GM21576 (cell line): ENCODE measurements around the gene TAF1L.
"Not testable (repeated sequence)": the region's sequence is repeated elsewhere in the genome, so short reads cannot be mapped to it uniquely, and the experiment has no call there.

Experiments
- ATAC-seq: cut with Tn5 transposase; IDR thresholded peaks from one replicate; pipeline ENCODE4 v1.9.1; 2021; ENCODE audit warnings: mild to moderate bottlenecking, moderate library complexity; ENCODE audit not compliant: unreplicated experiment

TAF1L gene, protein sequence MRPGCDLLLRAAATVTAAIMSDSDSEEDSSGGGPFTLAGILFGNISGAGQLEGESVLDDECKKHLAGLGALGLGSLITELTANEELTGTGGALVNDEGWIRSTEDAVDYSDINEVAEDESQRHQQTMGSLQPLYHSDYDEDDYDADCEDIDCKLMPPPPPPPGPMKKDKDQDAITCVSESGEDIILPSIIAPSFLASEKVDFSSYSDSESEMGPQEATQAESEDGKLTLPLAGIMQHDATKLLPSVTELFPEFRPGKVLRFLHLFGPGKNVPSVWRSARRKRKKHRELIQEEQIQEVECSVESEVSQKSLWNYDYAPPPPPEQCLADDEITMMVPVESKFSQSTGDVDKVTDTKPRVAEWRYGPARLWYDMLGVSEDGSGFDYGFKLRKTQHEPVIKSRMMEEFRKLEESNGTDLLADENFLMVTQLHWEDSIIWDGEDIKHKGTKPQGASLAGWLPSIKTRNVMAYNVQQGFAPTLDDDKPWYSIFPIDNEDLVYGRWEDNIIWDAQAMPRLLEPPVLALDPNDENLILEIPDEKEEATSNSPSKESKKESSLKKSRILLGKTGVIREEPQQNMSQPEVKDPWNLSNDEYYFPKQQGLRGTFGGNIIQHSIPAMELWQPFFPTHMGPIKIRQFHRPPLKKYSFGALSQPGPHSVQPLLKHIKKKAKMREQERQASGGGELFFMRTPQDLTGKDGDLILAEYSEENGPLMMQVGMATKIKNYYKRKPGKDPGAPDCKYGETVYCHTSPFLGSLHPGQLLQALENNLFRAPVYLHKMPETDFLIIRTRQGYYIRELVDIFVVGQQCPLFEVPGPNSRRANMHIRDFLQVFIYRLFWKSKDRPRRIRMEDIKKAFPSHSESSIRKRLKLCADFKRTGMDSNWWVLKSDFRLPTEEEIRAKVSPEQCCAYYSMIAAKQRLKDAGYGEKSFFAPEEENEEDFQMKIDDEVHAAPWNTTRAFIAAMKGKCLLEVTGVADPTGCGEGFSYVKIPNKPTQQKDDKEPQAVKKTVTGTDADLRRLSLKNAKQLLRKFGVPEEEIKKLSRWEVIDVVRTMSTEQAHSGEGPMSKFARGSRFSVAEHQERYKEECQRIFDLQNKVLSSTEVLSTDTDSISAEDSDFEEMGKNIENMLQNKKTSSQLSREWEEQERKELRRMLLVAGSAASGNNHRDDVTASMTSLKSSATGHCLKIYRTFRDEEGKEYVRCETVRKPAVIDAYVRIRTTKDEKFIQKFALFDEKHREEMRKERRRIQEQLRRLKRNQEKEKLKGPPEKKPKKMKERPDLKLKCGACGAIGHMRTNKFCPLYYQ (N-terminal part only)

DNA sequence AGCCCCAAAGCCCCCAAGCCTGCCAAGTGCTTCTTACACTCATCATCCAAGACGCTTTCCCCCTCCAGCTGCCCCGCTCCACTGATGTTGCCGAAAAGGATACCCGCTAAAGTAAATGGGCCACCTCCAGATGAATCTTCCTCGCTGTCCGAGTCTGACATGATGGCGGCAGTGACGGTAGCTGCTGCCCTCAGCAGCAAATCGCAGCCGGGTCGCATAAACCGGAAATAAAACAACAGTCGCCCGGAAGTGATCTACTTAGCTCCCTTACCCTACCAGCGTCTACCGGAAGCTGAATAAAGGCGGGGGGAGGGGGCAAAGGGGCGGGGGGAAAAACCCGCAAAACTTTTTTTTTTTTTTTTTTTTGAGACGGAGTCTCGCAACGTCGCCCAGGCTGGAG is at the start of gene TAF1L:
Gene TAF1L, minus strand, starts transcription at position 308 of the 400 bp plus-strand sequence. Its CDS starts 90 bp downstream, at position 218.
- ATAC-seq, result no peak

DNA sequence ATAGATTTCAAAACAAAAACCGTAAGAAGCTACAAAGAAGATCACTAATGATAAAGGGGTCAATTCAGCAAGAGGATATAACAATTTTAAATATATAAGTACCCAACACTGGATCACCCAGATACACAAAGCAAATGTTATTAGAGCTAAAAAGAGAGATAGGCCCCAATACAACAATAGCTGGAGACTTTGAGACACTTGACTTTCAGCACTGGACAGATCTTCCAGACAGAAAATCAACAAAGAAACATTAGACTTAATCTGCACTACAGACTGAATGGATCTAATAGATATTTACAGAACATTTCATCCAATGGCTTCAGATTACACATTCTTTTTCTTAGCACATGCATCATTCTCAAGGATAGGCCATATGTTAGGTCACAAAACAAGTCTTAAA is 46.3 kb upstream of the TAF1L start:
- ATAC-seq, result no peak

DNA sequence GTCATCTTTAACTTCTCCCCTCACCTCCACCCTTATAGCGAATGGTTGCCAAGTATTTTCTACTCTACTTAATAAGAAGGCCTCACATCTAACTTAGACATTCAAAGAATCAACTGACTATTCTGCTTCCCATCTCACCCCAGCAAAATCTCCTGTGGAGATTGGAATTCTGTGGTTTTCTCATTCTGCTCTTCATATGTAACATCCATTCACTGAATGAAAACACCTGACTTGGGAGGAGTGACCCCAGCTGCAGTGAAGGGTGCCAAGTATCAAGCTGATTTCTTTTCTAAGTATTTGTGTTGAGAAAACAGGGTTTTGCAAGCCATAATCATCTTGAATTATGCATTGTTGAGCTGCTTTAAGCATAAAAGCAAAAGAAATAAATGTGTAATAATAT is 42.5 kb upstream of the TAF1L start:
- ATAC-seq, result no peak

DNA sequence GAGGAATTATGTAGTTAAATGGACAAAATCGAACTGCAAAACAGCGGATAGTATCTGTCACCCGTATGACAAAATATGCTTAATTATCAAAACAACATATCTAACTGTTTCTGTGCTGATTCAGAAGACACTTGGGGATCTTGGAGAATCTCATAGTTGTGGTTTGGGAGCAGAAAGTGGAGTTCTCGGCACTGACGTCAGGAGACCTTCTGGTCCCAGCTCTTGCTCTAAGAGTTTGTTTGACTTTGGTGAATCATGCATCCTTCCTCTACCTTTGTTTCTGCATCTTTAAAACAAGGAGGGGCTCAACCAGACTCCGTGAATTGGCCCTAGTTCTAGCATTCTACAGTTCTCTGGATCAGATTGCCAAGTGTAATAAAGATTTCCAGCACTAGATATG is 37.0 kb upstream of the TAF1L start:
- ATAC-seq, result no peak

DNA sequence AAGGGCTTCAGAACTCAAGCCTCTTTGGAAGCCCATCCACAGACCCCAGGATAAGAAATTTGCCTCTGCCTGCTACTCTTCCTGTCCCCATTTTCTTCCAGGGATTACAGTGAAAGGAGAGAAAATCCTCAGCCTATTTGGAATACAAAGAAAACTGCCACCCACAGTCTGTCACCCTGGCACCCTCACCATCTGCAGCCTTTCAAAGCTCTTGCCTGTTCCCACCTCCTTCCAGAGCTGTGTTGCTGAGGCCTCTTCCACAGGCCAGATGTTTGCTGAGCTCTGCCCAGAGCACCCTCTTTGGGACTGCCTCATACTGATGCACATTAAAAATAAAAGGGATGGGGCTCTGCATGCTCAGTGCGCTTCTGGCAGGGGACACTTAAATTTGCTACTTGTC is 35.9 kb upstream of the TAF1L start:
- ATAC-seq, result no peak

DNA sequence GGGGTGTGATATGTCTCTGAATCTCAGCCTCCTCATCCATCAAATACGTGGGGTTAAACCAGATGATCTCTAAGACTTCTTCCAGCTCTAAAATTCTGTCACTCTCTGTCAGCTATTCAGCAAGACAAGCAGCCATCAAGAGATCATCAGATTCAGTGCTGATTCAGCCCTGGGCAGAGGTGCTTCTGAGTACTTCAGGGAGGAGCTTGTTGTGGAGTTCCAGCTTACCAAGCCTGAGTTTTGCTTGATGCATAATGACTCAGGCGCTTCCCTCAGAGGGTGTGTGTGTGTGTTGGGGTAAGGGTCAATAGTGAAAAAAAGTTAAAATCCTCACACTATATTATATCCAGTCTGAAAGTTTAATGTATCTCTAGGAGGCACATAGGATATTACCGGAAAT is 29.6 kb upstream of the TAF1L start:
- no peak for ATAC-seq

DNA sequence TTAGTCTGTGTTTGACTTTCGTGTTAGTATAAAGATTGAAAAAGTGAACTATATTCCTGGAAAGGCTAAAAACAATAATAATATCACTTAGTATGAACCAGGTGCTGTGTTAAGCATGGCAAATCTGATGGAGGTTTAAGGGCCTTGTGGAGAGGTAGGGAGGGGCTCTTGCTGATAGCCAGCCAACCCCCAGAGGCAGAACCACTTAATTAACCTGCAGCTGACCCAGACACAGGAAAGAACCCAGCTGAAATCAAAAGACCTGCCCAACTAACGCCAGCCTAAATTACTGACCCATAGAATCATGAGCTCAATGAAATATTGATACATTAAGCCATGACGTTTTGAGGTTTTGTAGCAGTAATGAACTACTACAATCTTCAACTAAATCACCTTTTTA is 28.3 kb upstream of the TAF1L start:
- ATAC-seq, result no peak

DNA sequence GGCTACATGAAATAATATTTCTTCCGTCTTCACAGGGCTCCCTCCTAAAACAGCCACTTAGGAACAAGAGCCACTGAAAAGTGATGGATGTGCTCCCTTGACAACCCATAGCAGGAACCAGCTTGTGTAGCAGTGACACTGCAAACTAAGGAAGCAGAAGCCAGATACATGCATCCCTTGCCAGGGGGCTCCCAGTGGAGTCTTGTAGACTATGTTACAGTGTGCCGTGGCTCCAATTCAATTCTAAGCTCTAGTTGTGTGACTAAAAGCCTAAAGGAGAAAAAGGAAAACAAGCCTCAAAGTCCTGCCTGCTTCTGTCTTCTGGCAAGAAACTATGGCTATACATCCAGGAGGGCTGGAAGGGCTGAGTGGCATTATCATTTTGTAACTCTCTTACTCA is 12.2 kb upstream of the TAF1L start:
- no peak for ATAC-seq

DNA sequence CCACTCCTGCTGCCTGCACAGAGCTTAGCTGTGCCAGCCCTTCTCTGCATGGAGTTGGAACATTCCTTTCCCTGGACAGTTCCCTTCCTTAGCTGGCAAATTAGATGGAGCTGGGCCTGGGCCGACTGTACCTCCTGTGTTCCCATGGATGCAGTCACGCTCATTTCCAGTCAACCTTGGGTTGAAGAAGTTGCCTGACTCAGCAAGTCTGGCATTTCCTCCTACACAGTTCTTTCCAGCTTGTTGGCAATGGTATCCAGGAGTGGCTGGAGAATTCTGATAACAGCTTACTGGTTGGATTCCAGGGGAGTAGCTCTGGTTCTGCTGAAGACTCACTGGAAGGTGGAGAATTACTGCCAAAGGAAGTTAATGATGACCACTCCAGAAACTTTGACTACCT is 9.2 kb upstream of the TAF1L start:
- ATAC-seq, result no peak

DNA sequence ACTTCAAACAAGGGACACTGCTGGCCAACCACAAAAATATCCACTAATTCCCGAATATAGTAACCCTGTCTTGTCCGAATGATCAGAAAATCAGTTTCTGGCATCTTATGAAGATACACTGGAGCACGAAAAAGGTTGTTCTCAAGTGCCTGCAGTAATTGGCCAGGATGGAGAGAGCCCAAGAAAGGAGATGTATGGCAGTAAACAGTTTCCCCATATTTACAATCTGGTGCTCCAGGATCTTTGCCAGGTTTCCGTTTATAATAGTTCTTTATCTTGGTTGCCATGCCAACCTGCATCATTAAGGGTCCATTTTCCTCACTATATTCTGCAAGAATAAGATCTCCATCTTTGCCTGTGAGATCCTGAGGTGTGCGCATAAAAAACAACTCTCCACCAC is 2.3 kb downstream of the TAF1L start:
- ATAC-seq, result not testable (repeated sequence)

DNA sequence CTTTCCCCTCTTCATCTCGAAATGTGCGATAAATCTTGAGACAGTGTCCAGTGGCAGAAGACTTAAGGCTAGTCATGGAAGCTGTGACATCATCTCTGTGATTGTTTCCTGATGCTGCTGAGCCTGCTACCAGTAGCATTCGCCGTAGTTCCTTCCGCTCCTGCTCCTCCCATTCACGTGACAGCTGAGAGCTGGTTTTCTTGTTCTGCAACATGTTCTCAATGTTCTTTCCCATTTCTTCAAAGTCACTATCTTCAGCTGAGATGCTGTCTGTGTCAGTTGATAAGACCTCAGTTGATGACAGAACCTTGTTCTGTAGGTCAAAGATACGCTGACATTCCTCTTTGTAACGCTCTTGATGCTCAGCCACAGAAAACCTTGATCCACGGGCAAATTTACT is 3.5 kb downstream of the TAF1L start:
- ATAC-seq, result no peak

DNA sequence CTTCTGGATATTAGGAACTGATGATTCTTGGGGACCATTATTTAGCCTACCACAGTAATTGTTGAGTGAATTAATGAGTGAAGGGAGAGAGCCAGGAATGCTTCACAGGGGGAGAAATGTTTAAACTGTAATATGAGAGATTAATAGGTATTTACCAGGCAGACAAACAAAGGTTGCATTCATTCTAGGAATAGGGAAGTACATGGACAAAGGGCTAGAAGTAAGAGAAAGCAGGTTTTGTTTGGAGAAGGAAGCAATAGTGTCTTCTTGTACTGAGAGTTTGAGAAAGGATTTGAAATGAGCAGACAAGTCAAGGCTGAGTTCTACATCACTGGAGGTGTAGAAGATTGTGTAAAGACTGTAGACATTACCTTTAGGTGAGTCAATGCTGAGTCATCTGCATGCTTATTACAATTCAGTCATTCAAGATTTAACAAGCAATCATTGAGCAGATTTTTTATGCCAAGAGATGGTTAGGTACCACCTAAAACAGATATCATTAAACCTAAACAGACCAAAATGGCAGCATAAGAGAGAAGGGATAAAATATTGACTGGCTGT is 8.0 kb downstream of the TAF1L start:
- ATAC-seq, result no peak

DNA sequence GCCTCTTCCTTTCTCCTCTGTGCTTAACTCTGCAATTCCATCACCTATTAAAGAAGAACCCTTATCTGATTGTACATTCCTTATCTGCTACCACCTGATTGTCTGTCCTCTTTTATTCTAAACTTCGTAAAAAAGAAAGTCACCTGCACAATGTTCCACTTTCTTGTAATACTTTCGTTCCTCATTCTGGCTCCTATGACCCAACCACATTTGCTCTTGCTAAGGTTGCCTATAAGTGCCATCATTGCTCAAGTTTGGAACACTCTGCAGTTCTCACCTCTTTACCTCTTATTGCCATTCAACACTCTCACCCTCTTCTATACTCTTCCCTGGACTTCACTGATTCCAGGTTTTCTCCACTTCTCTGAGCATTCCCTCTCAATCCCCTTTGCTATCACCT is 10.1 kb downstream of the TAF1L start:
- no peak for ATAC-seq

DNA sequence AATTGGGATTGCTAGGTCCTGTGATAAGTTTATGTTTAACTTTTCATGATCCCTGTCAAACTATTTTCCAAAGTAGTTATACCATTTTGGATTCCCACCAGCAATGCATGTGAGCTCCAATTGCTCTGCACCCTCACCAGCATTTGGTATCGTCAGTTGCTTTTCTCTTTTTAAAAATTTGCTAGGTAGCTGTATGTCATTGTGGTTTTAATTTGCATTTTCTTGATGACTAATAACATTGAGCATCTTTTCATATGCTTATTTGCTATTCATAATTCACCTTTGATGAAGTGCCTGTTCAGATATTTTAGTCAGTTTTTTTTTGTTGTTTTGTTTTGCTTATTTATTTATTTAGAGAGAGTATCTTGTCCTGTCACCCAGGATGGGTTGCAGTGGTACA is 12.5 kb downstream of the TAF1L start:
- no peak for ATAC-seq

DNA sequence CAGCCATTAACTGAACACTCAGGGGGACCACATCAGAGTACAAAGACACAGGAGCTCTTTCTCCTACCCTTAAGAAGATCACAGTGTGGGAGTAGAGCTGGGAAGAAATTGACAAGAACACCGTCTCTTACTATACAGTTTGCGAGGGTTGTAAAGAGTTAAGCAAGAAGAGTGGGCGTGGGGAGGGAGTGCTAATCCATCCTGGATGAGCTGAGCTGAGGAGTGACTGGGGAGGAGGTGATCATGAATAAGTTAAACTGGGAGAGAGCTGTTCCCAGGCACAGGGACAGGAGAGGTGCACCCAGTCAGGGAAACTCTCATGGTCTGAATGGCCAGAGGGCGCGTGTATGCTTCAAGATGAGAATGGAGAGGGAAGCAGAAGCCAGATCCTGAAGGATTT is 17.2 kb downstream of the TAF1L start:
- ATAC-seq, result no peak

DNA sequence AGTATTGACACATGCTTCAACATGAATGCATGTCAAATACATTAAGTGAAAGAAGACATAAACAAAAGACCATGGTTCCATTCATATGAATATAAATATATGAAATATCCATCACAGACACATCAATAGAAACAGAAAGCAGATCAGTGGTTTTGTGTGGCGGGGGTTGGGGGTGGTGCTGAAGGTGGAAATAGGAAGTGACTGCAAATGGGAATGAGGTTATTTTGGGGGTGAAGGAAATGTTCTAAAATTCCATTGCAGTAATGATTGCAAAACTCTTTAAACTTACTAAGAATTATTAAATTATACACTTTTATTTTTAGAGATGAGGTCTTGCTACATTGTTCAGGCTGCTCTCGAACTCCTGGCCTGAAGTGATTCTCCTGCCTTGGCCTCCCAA is 28.7 kb downstream of the TAF1L start:
- ATAC-seq, result no peak

DNA sequence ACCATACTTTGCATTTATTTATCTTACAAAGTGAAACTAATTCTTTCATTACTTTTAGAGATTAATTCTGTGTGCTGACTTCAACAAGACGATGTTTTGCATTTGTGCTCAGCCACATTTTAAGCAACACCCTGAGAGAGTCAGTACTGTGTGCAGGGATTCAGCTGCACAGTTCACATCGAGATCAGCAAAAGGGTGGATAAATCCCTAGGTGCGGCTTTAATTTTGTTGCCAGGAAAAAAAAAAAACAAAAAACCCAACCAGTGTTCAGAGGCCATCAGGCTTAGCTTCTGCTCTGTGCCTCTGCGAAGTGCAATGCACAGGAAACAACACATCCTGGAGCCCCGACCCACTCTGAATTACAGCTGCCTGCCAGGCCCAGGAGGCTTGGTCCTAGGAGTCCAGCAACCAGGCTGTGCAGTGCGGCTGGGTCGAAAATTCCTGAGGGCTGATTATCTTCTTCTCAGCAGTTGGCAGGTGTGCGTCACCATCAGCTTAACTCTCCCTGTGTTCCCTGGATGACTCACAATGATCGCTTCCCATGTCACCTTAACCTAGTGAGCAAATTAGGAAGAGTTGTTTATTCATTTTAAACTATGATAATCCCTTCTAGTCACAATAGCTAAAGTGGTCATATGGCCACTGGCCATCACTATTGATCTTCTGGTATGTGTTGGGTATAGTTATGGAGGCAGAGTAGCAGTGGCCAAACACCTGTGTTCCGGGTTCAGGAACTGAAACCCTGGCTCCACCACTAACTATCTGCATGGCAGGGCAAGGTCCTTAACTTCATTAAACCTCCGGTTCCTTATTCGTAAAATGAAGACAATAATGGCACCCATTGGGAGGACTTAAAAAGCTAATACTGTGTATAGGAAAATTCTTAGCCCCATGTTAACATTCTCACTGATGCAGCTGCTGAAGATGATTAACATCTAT is 31.3 kb downstream of the TAF1L start:
- peak; percentile 72 for ATAC-seq

DNA sequence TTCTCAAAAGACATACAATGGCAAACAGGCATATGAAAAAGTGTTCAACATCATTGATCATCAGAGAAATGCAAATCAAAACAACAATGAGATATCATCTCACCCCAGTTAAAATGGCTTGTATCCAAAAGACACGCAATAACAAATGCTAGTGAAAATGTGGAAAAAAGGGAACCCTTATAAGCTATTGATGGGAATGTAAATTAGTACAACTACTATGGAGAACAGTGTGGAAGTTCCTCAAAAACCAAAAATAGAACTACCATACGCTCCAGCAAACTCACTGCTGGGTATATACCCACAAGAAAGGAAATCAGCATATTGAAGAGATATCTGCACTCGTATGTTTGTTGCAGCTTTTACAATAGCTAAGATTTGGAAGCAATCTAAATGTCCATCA is 36.4 kb downstream of the TAF1L start:
- ATAC-seq, result not testable (repeated sequence)

DNA sequence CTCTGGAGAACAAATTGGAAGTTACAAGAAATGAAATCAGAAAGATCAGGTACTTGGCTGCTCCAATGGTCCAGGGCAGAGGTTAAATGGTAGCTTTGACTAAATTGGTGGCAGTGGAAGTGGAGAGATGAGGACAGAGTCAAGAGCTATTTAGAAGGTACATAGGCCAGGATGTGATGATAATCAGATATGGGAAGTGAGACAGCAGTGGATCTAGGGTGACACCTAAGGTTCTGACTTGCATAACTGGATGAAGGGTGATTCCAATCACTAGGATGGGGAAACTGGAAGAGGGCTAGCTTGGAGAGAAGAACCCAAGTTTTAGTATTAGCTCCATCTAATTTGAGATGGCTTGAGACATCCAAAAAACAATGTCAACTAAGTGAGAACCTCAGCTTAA is 38.5 kb downstream of the TAF1L start:
- ATAC-seq, result no peak
